Ovary (tissue), 9 donors: ENCODE measurements around the gene TBXAS1. TPM values are rescaled to one million over a fixed set of nuclear protein-coding genes. Genes with fewer than 3 reads are reported as not detected.

Experiments
- DNase-seq, 5 donors: peaks; one replicate each; pipeline ENCODE4 v3.0.0-alpha.2; 2019 to 2020
- H3K27ac ChIP-seq, 2 donors: fragments of 200-600 bp; one replicate each; pipeline versions ENCODE4 v1.5.1 to v1.8.0; 2019 to 2022
- H3K27me3 ChIP-seq: fragments of 200-600 bp; one replicate; pipeline ENCODE4 v1.8.0; 2022
- H3K36me3 ChIP-seq: fragments of 200-600 bp; sonication (generic); one replicate; pipeline ENCODE4 v1.5.1; 2019
- H3K4me1 ChIP-seq: one replicate; pipeline ENCODE4 v1.8.1; 2013; ENCODE audit warnings: mild to moderate bottlenecking, moderate library complexity; ENCODE audit not compliant: insufficient read depth
- H3K4me3 ChIP-seq: fragments of 200-600 bp; sonication (generic); one replicate; pipeline ENCODE4 v1.5.1; 2017
- H3K9me3 ChIP-seq, 2 donors: fragments of 200-600 bp in 1 of 2; sonication (generic) in 1 of 2; one replicate each; pipeline versions ENCODE4 v1.5.1 to v1.8.1; 2013 to 2019; ENCODE audit warnings: mild to moderate bottlenecking in 1 of 2, moderate library complexity in 1 of 2
- EP300 ChIP-seq: sonication (generic); formaldehyde crosslinking; IDR thresholded peaks from one replicate; pipeline ENCODE4 v1.6.1; 2017; ENCODE audit warnings: antibody characterized with exemption
- POLR2A ChIP-seq: fragments of 450-650 bp; IDR thresholded peaks from one replicate; pipeline ENCODE4 v1.6.1; 2017; ENCODE audit warnings: antibody characterized with exemption, mild to moderate bottlenecking, moderate library complexity
- whole genome bisulfite sequencing, 3 donors: extraction: QIAGEN DNeasy Blood & Tissue Kit in 1 of 3; methylation state at CpG; one replicate each; pipeline versions ENCODE4 v1.1.5 to v1.1.7; 2013 to 2017; 5-methylcytosine and 5-hydroxymethylcytosine counted together
- intact Hi-C, 4 donors: fragments of 100-400 bp; cut with DNase I; formaldehyde crosslinking; loops; one replicate each; pipeline versions ENCODE4 v1.11.0 to v1.15.1; 2022 to 2023
- polyA plus RNA-seq, 2 donors: library from polyadenylated mRNA; stranded (reverse); fragments of 200-250 nt in 1 of 2; fragments of 350-450 nt in 1 of 2; fragmentation: Illumina TruSeq in 1 of 2; extraction: RNeasy Lipid Tissue Mini Kit (QIAGEN cat#74804) in 1 of 2; gene quantifications; one replicate each; pipeline ENCODE4 v1.2.3, GENCODE V29; 2013 to 2014
- total RNA-seq, 7 donors: library from RNA; depleted of rRNA in 2 of 7; stranded (reverse); fragments of >200 nt in 2 of 7; fragmentation: NEBNext Ultra II Directional in 3 of 7; extraction: Animal tissue kit (Norgen Biotek cat#: 25700) in 3 of 7; gene quantifications; one replicate each; pipeline versions ENCODE4 v1.1.0 to v1.2.4, GENCODE V29; 2016 to 2023
- TF ChIP-seq, protein P1 (sequence below), 3 donors: fragments of 450-650 bp in 2 of 3; fragments of 200-600 bp in 1 of 3; IDR thresholded peaks; one replicate each; pipeline versions ENCODE4 v1.5.1 to v1.8.0; 2016 to 2022; ENCODE audit warnings: antibody characterized with exemption in 3 of 3, mild to moderate bottlenecking in 1 of 3
- donor health status: DM: no; HTN: no; CAD: no; lungs with moderate emphysema.
- donor health status: DM: no; HTN: no; CAD: no.
- donor health status: Bipolar disorder and iron deficiency.
- donor health status: DM: yes; HTN: yes; CAD: no.
- donor health status: DM: no; HTN: no; CAD: no.
- donor health status: DM: yes; HTN: yes; CAD: no.

The TBXAS1 gene
- total and polyA plus RNA-seq, 9 donors = 3.1 to 16.8 (median 9.0) TPM

DNA sequence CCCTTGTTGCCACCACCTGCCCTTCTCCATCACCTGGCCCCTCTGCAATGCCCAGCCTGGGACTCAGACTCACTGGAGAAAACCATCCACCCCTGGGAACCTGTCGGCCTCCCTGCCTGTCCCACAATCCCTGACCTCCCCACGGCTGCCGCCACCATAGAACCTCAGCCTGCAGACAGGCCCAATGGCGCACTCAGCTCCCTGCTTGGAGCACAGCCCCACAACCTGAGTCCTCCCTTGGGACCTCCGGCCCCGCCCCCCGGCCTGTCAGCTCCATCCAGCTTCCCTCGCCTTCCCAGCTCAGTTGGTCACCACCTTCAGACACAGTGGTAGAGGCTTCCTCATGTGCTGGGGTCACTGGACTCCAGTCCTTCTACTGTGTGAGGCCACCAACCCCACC, 192.5 kb downstream of the TBXAS1 start:
- Histone ChIP-seq H3K27me3 (no peaks in the 10 kb centered on the region), H3K4me1 (peaks cover 1% of the 10 kb centered on the region), H3K9me3 (no peaks in the 10 kb centered on the region), H3K36me3 (no peaks in the 10 kb centered on the region), H3K4me3 (no peak overlapping the region), H3K27ac (no peak overlapping the region)
- DNase-seq = no peak
- TF ChIP-seq, protein P1, sequence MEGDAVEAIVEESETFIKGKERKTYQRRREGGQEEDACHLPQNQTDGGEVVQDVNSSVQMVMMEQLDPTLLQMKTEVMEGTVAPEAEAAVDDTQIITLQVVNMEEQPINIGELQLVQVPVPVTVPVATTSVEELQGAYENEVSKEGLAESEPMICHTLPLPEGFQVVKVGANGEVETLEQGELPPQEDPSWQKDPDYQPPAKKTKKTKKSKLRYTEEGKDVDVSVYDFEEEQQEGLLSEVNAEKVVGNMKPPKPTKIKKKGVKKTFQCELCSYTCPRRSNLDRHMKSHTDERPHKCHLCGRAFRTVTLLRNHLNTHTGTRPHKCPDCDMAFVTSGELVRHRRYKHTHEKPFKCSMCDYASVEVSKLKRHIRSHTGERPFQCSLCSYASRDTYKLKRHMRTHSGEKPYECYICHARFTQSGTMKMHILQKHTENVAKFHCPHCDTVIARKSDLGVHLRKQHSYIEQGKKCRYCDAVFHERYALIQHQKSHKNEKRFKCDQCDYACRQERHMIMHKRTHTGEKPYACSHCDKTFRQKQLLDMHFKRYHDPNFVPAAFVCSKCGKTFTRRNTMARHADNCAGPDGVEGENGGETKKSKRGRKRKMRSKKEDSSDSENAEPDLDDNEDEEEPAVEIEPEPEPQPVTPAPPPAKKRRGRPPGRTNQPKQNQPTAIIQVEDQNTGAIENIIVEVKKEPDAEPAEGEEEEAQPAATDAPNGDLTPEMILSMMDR (IDR thresholded peaks at IDR 0.05) = no peak
- TF ChIP-seq POLR2A (no peak), EP300 (no peak)
- WGBS, 3 donors = 91 to 99% (median 96%) methylated on average over 8 of the region's 8 CpGs
- intact Hi-C loops = no loop called here

DNA sequence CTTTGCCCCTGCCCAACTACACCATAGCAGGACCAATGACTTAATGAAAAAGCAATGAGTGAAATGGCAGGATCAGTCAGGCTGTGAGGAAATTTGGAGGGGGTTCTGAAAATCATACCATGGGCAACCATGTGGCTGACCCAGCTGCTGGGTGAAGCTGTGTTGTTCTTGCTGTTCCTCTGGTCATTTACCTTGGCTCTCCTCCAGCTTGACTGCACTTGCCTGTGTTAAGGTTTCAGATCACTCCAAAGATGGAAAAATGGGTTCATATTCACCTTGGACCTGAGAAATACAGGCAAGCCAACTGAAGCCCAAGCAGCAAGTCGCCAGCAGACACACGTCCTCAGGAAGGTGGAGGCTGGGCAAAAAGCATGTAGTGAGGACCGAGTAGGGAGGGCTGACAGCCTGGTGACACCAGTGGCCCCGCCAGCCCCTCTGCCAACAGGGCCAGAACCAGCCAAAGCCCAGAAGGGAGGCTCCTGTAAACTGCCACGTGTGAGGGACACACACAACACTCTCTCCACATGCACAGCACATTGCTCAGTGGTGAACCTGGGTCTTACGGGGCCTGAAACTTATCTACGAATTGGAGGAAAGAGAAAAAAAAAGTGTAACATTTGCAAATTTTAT, 193.6 kb downstream of the TBXAS1 start:
- Histone ChIP-seq H3K27me3 (no peaks in the 10 kb centered on the region), H3K27ac (no peak overlapping the region), H3K4me3 (no peak overlapping the region), H3K4me1 (peaks cover 1% of the 10 kb centered on the region), H3K36me3 (no peaks in the 10 kb centered on the region), H3K9me3 (no peaks in the 10 kb centered on the region)
- intact Hi-C loops = no loop called here
- WGBS, 3 donors = 84 to 88% (median 88%) methylated on average over 7 of the region's 7 CpGs
- TF ChIP-seq POLR2A = no peak
- TF ChIP-seq EP300 = no peak
- TF ChIP-seq, protein P1 (IDR thresholded peaks at IDR 0.05) = no peak
- DNase-seq = no peak

DNA sequence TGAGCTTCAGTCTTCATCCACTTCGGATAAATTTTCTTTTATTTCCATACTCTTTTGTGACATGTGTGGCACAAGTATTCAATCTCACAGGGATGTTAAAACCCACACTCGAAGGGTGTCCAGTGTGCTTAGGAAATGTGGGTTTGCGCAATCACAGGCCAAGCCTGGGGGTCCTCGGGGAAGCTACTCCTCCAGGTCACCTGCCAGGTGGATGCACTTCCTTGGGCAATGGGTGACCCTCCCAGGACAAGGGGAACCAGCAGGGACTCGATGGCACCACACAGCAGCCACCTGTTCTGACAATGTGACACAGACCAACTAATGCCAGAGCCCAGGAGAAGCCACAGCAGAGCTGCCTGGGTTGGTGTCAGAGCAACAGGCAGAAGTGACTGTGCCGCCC, 194.7 kb downstream of the TBXAS1 start:
- H3K36me3 ChIP-seq = no peaks in the 10 kb centered on the region
- no peak for DNase-seq
- no peak overlapping the region for H3K27ac ChIP-seq
- H3K4me3 ChIP-seq = no peak overlapping the region
- TF ChIP-seq, protein P1 (IDR thresholded peaks at IDR 0.05) = no peak
- TF ChIP-seq EP300 (no peak), POLR2A (no peak)
- WGBS, 3 donors = 91 to 94% (median 92%) methylated on average over 6 of the region's 6 CpGs
- no peaks in the 10 kb centered on the region for H3K9me3 ChIP-seq
- H3K4me1 ChIP-seq = peaks cover 1% of the 10 kb centered on the region
- H3K27me3 ChIP-seq = no peaks in the 10 kb centered on the region
- intact Hi-C loops = no loop called here

DNA sequence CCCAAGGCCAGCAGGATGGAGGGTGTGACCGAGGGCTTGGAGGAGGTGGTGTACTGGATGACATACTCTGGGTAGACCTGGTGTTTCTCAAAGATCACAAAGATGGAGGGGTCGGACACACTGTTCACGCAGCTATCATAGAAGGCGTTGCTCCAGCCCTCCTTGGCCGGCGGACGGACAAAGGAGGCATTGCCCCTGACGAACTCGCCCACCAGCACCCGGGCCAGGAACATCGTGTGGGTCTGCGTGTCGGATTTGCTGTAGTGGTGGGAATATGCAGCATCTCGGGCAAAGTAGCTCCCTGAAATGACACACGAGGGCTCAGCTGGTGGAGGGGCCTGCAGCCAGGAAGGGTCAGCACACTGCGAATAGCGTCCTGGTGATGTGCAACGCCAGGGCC, 195.5 kb downstream of the TBXAS1 start:
- WGBS, 3 donors = 85 to 95% (median 89%) methylated on average over 18 of the region's 18 CpGs
- H3K4me1 ChIP-seq = no peaks in the 10 kb centered on the region
- no peak for DNase-seq
- H3K9me3 ChIP-seq = no peaks in the 10 kb centered on the region
- TF ChIP-seq, protein P1 (IDR thresholded peaks at IDR 0.05) = no peak
- TF ChIP-seq POLR2A = no peak
- TF ChIP-seq EP300 = no peak
- intact Hi-C loops = no loop called here
- no peak overlapping the region for H3K27ac ChIP-seq
- no peaks in the 10 kb centered on the region for H3K36me3 ChIP-seq
- no peak overlapping the region for H3K4me3 ChIP-seq
- no peaks in the 10 kb centered on the region for H3K27me3 ChIP-seq
